A549 (cell line): ENCODE data around the gene SCARF1. TPM values are rescaled to one million over a fixed set of nuclear protein-coding genes. Genes with fewer than 3 reads are reported as not detected.

Experiments used
- ATAC-seq, 2 experiments: fragments of 200-7000 bp in 1 of 2; fragments of >200 bp in 1 of 2; cut with Nextera tagmentation in 1 of 2; cut with Tn5 transposase in 1 of 2; 3 replicates each; pipeline versions ENCODE4 v1.8.0 to v1.9.1; 2018 to 2020; ENCODE audit warnings: mild to moderate bottlenecking in 1 of 2, moderate library complexity in 1 of 2
- CTCF ChIA-PET: fragments of 300-600 bp; sonication (Branson Sonifier 250); formaldehyde crosslinking; extraction: SDS; loops from one replicate; lab custom pipeline; 2021; ENCODE audit warnings: antibody characterized with exemption, inconsistent platforms; lab: Yijun Ruan, JAX
- POLR2A ChIA-PET: fragments of 350-600 bp; formaldehyde crosslinking; extraction: SDS; loops from one replicate; lab custom pipeline; 2021; ENCODE audit warnings: antibody characterized with exemption, inconsistent platforms; lab: Yijun Ruan, JAX
- DNase-seq, 2 experiments: peaks; one replicate each; pipeline versions ENCODE4 v3.0.0 to v3.0.0-alpha.2; 2011 to 2016; ENCODE audit warnings: low read depth in 1 of 2, low spot score in 1 of 2
- FAIRE-seq: peaks from 2 replicates; lab custom pipeline; 2011; peaks lifted over from hg19 to GRCh38; lab: Jason Lieb, UNC
- H3K27ac ChIP-seq, 2 experiments: fragments of >200 bp; sonication (Bioruptor Twin); formaldehyde crosslinking; 3 replicates each; pipeline ENCODE4 v1.5.1; 2016 to 2017
- H3K4me1 ChIP-seq: fragments of >200 bp; sonication (Bioruptor Twin); formaldehyde crosslinking; 3 replicates; pipeline ENCODE4 v1.6.1; 2016
- H3K4me2 ChIP-seq: fragments of >200 bp; sonication (Bioruptor Twin); formaldehyde crosslinking; 3 replicates; pipeline ENCODE4 v1.6.1; 2016
- H3K4me3 ChIP-seq: fragments of >200 bp; sonication (Bioruptor Twin); formaldehyde crosslinking; 3 replicates; pipeline ENCODE4 v1.5.1; 2016
- H3K9me3 ChIP-seq: fragments of >200 bp; sonication (Bioruptor Twin); formaldehyde crosslinking; 3 replicates; pipeline ENCODE4 v1.6.1; 2016
- CTCF ChIP-seq: fragments of >200 bp; sonication (Bioruptor Twin); formaldehyde crosslinking; IDR thresholded peaks from 3 replicates; pipeline ENCODE4 v1.5.1; 2016
- ESRRA ChIP-seq: fragments of 150-350 bp; IDR thresholded peaks from 2 replicates; pipeline ENCODE4 v1.6.1; 2014; ENCODE audit warnings: mild to moderate bottlenecking, low read length, borderline replicate concordance
- FOSB ChIP-seq: fragments of 250-450 bp; sonication (Bioruptor Pico); IDR thresholded peaks from 2 replicates; pipeline ENCODE4 v1.5.0; 2020; ENCODE audit warnings: mild to moderate bottlenecking, moderate library complexity
- FOSL2 ChIP-seq, 2 experiments: fragments of 450-650 bp in 1 of 2; fragments of >200 bp in 1 of 2; sonication (Bioruptor Twin) in 1 of 2; formaldehyde crosslinking; IDR thresholded peaks; 2 replicates each; pipeline versions ENCODE4 v1.5.0 to v1.6.1; 2016 to 2020; ENCODE audit warnings: mild to moderate bottlenecking in 1 of 2, moderate library complexity in 1 of 2
- FOXS1 ChIP-seq: fragments of 250-450 bp; sonication (Bioruptor Pico); IDR thresholded peaks from 2 replicates; pipeline ENCODE4 v1.5.0; 2020; ENCODE audit warnings: mild to moderate bottlenecking, moderate library complexity
- GATA3 ChIP-seq: IDR thresholded peaks from 2 replicates; pipeline ENCODE4 v1.6.1; 2012; ENCODE audit warnings: borderline replicate concordance
- HES2 ChIP-seq: fragments of >200 bp; sonication (Bioruptor Twin); formaldehyde crosslinking; IDR thresholded peaks from 2 replicates; pipeline ENCODE4 v1.6.1; 2016
- HOXB13 ChIP-seq: fragments of 250-450 bp; sonication (Bioruptor Pico); IDR thresholded peaks from 2 replicates; pipeline ENCODE4 v1.5.0; 2020; ENCODE audit warnings: low read depth, mild to moderate bottlenecking, moderate library complexity
- JUN ChIP-seq, 2 experiments: fragments of >200 bp; sonication (Bioruptor Twin); formaldehyde crosslinking; IDR thresholded peaks; 2 replicates in 1 of 2; 3 replicates in 1 of 2; pipeline ENCODE4 v1.6.1; 2016 to 2017
- JUNB ChIP-seq: fragments of >200 bp; sonication (Bioruptor Twin); formaldehyde crosslinking; IDR thresholded peaks from 2 replicates; pipeline ENCODE4 v1.6.1; 2016
- KDM5A ChIP-seq: fragments of 200-600 bp; sonication (generic); IDR thresholded peaks from 2 replicates; pipeline ENCODE4 v1.6.1; 2016; ENCODE audit warnings: antibody characterized with exemption, mild to moderate bottlenecking
- MAZ ChIP-seq: fragments of 150-350 bp; IDR thresholded peaks from 2 replicates; pipeline ENCODE4 v1.6.1; 2014; ENCODE audit warnings: antibody characterized with exemption, low read depth, low read length, borderline replicate concordance
- PHF8 ChIP-seq: fragments of 200-600 bp; sonication (generic); IDR thresholded peaks from 2 replicates; pipeline ENCODE4 v1.6.1; 2016; ENCODE audit warnings: low read depth, mild to moderate bottlenecking, antibody characterized with exemption, moderate library complexity, borderline replicate concordance
- POLR2A ChIP-seq: IDR thresholded peaks from 2 replicates; pipeline ENCODE4 v1.6.1; 2012; ENCODE audit warnings: mild to moderate bottlenecking, low read length
- RAD21 ChIP-seq, 2 experiments: fragments of >200 bp in 1 of 2; sonication (Bioruptor Twin) in 1 of 2; formaldehyde crosslinking in 1 of 2; IDR thresholded peaks in 1 of 2; conservative IDR thresholded peaks in 1 of 2; 2 replicates in 1 of 2; 3 replicates in 1 of 2; pipeline ENCODE4 v1.6.1; 2012 to 2018; ENCODE audit warnings: inconsistent platforms in 1 of 2
- RARB ChIP-seq: fragments of 250-450 bp; sonication (Bioruptor Pico); IDR thresholded peaks from 2 replicates; pipeline ENCODE4 v1.8.0; 2021; ENCODE audit warnings: mild to moderate bottlenecking, moderate library complexity
- RCOR1 ChIP-seq: fragments of 150-350 bp; IDR thresholded peaks from 2 replicates; pipeline ENCODE4 v1.6.1; 2014; ENCODE audit warnings: antibody characterized with exemption, low read length, low read depth
- REST ChIP-seq: fragments of 200-600 bp; sonication (generic); IDR thresholded peaks from 2 replicates; pipeline ENCODE4 v1.6.1; 2016; ENCODE audit warnings: antibody characterized with exemption, mild to moderate bottlenecking, moderate library complexity
- RFX5 ChIP-seq: fragments of 450-650 bp; IDR thresholded peaks from 2 replicates; pipeline ENCODE4 v1.7.1; 2014; ENCODE audit warnings: antibody characterized with exemption, mild to moderate bottlenecking, moderate library complexity
- SMC3 ChIP-seq: fragments of >200 bp; sonication (Bioruptor Twin); formaldehyde crosslinking; IDR thresholded peaks from 3 replicates; pipeline ENCODE4 v1.6.1; 2018; ENCODE audit warnings: inconsistent platforms
- ZC3H11A ChIP-seq: fragments of 450-650 bp; IDR thresholded peaks from 2 replicates; pipeline ENCODE4 v1.6.1; 2014; ENCODE audit warnings: antibody characterized with exemption, mild to moderate bottlenecking
- ZNF302 ChIP-seq: fragments of 250-450 bp; sonication (Bioruptor Pico); IDR thresholded peaks from 2 replicates; pipeline ENCODE4 v1.9.0; 2021; ENCODE audit warnings: inconsistent platforms, mild to moderate bottlenecking, moderate library complexity
- ZSCAN20 ChIP-seq: fragments of 250-450 bp; sonication (Bioruptor Pico); IDR thresholded peaks from 2 replicates; pipeline ENCODE4 v1.8.0; 2022; ENCODE audit warnings: mild to moderate bottlenecking, moderate library complexity
- WGBS: methylation state at CpG from one replicate; pipeline ENCODE4 v1.1.6; 2017; ENCODE audit errors: missing lambda C conversion rate; 5-methylcytosine and 5-hydroxymethylcytosine counted together
- polyA plus RNA-seq, 4 experiments: library from polyadenylated mRNA; depleted of rRNA in 3 of 4; stranded (reverse); fragments of >200 nt; fragmentation: RNase III in 1 of 4; extraction: RNeasy Plus Mini Kit Qiagen cat#74134 plus additional on column Dnase treatment in 1 of 4; gene quantifications; 2 replicates in 3 of 4; 3 replicates in 1 of 4; pipeline ENCODE4 v1.2.3, GENCODE V29; 2011 to 2017
- TF ChIP-seq, protein P1 (sequence below): fragments of >200 bp; sonication (Bioruptor Twin); formaldehyde crosslinking; IDR thresholded peaks from 3 replicates; pipeline ENCODE4 v1.6.1; 2016
- TF ChIP-seq, protein P2 (sequence below): fragments of 150-350 bp; IDR thresholded peaks from 2 replicates; pipeline ENCODE4 v1.6.1; 2014; ENCODE audit warnings: low read depth, mild to moderate bottlenecking, low read length
- TF ChIP-seq, protein P3 (sequence below): IDR thresholded peaks from 2 replicates; pipeline ENCODE4 v1.6.1; 2012

The SCARF1 gene
- polyA plus RNA-seq, 2 of the 4 experiments (the other 2 are of a cell fraction) = 0.09 to 0.30 TPM

- TF ChIP-seq SMC3 (peak; percentile 88), POLR2A (peak; percentile 59), JUNB (no peak), REST (peak; percentile 59), FOSL2 (IDR thresholded peaks at IDR 0.05) (no peak), FOSL2 (CRISPR knock-in tag; IDR thresholded peaks at IDR 0.05) (0 out of 2 replicates have a peak, but pooled peaks have one; percentile 5), JUN (IDR thresholded peaks at IDR 0.05) (peak in 1 of 2 experiments; percentile 74; a peak in 3 of 5 replicates), RARB (no peak), RFX5 (peak; percentile 88), RCOR1 (0 out of 2 replicates have a peak, but pooled peaks have one; percentile 5), ZC3H11A (no peak), ZNF302 (CRISPR knock-in tag) (no peak), PHF8 (peak; percentile 53; the same call in 1 of the 2 replicates), KDM5A (no peak), ZSCAN20 (no peak), RAD21 (conservative IDR thresholded peaks at IDR 0.05 in 1 of 2, IDR thresholded peaks at IDR 0.05 in 1 of 2) (peak; percentile 38 to 84; a peak in 4 of 5 replicates), CTCF (peak; percentile 62), ESRRA (no peak), HES2 (no peak), FOXS1 (no peak), FOSB (CRISPR knock-in tag) (no peak), HOXB13 (no peak), GATA3 (peak; percentile 17; the same call in 1 of the 2 replicates), MAZ (no peak)
- TF ChIP-seq, protein P1, sequence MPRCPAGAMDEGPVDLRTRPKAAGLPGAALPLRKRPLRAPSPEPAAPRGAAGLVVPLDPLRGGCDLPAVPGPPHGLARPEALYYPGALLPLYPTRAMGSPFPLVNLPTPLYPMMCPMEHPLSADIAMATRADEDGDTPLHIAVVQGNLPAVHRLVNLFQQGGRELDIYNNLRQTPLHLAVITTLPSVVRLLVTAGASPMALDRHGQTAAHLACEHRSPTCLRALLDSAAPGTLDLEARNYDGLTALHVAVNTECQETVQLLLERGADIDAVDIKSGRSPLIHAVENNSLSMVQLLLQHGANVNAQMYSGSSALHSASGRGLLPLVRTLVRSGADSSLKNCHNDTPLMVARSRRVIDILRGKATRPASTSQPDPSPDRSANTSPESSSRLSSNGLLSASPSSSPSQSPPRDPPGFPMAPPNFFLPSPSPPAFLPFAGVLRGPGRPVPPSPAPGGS = peak; percentile 79; the same call in 2 of the 3 replicates
- TF ChIP-seq, protein P2, sequence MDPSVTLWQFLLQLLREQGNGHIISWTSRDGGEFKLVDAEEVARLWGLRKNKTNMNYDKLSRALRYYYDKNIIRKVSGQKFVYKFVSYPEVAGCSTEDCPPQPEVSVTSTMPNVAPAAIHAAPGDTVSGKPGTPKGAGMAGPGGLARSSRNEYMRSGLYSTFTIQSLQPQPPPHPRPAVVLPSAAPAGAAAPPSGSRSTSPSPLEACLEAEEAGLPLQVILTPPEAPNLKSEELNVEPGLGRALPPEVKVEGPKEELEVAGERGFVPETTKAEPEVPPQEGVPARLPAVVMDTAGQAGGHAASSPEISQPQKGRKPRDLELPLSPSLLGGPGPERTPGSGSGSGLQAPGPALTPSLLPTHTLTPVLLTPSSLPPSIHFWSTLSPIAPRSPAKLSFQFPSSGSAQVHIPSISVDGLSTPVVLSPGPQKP = no peak
- TF ChIP-seq, protein P3, sequence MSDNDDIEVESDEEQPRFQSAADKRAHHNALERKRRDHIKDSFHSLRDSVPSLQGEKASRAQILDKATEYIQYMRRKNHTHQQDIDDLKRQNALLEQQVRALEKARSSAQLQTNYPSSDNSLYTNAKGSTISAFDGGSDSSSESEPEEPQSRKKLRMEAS = no peak
- TF ChIP-seq, all 56 proteins: peak for 12
- ChIA-PET CTCF (interaction anchor here (0.7 to 14.7 kb wide), 30 partner anchors 10 to 357 kb away, joined by 3 to 497 read pairs (median 10); partner anchors contain the start of genes INPP5K, MYO1C, PITPNA and RILP), POLR2A (interaction anchor here (0.6 to 3.4 kb wide), 13 partner anchors 11 to 141 kb away, joined by 3 to 49 read pairs (median 9); partner anchors contain the start of genes INPP5K and PITPNA)
- no peak for FAIRE-seq
- Histone ChIP-seq H3K4me3 (peak overlapping the region; percentile 71), H3K9me3 (no peaks in the 10 kb centered on the region), H3K4me2 (peak overlapping the region; percentile 95), H3K27ac (peak overlapping the region; percentile 80 to 88), H3K4me1 (0 out of 3 replicates have a peak, but pooled peaks cover 4% of the 10 kb centered on the region)
- peak; percentile 97 to 100 for DNase-seq
- ATAC-seq = peak; percentile 85 to 88
- 1% methylated on average over 27 of the region's 77 CpGs for WGBS
Observed at GRCh38 chr17:1628856-1629503, 16.6 kb downstream of the SCARF1 start.
